ENCODE data around the gene FBXO11.

Gene FBXO11

GRCh38 chr2:47744074-47744473, 162.2 kb downstream of the FBXO11 start:
- Histone ChIP-seq H3K4me3 (ENCODE audit: low read depth, low read length) (no peak overlapping the region), H3K36me3 (ENCODE audit: control insufficient read depth in 2 of 2, insufficient read depth in 1 of 2, low read length in 2 of 2) (no peaks in the 10 kb centered on the region), H3K27ac (ENCODE audit: extremely low read depth, low read depth, low read length) (no peak overlapping the region), H3K9me3 (ENCODE audit: control insufficient read depth, insufficient read depth, low read depth, low read length) (no peaks in the 10 kb centered on the region), H3K4me1 (ENCODE audit: control insufficient read depth, insufficient read depth, low read length) (no peaks in the 10 kb centered on the region)
- ChIA-PET CTCF (no interaction called here), POLR2A (no interaction called here)
- TF ChIP-seq ZNF791 (tag by site-specific recombination; IDR thresholded peaks at IDR 0.05) (no peak), ZNF391 (tag by site-specific recombination; IDR thresholded peaks at IDR 0.05; ENCODE audit: borderline replicate concordance, low read depth) (no peak), ZNF335 (tag by site-specific recombination; conservative IDR thresholded peaks at IDR 0.05) (no peak), ZNF747 (tag by site-specific recombination; IDR thresholded peaks at IDR 0.05) (no peak), ZNF2 (tag by site-specific recombination; IDR thresholded peaks at IDR 0.05) (no peak), ZNF19 (tag by site-specific recombination; IDR thresholded peaks at IDR 0.05; ENCODE audit: low read depth) (no peak), GFI1B (tag by site-specific recombination; IDR thresholded peaks at IDR 0.05) (no peak), ZNF280C (tag by site-specific recombination; IDR thresholded peaks at IDR 0.05) (no peak), YY2 (tag by site-specific recombination; IDR thresholded peaks at IDR 0.05) (no peak), ZIC2 (tag by site-specific recombination; IDR thresholded peaks at IDR 0.05) (no peak)

GRCh38 chr2:47741637-47742036, 164.7 kb downstream of the FBXO11 start:
- ChIA-PET POLR2A (interaction anchor here (0.6 kb wide), 1 partner anchor 765 kb away, joined by 3 read pairs; no protein-coding TSS in a partner anchor), CTCF (interaction anchor here (0.5 to 0.8 kb wide), 3 partner anchors 35 to 304 kb away, joined by 3 read pairs; no protein-coding TSS in a partner anchor)
- H3K36me3 ChIP-seq (ENCODE audit: control insufficient read depth in 2 of 2, insufficient read depth in 1 of 2, low read length in 2 of 2) = no peaks in the 10 kb centered on the region

DNA sequence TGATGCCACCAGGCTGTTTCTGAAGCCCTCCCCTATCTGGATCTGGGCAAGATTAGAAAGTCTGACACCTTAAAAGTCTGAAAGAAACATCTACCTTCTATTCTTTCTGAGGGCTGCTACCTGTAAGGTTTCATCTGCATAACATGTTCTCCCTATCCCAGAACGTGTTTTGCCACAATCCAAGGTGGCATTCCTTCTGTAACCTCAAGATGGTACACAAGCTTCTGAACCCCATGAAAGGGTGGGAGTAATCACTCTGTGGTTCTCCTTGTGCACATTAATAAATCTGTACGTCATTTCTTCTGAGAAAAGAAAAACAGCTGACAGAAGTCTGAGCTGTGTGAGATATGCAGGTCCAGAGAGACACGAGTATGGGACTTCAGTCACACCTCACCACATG, 165.2 kb downstream of the FBXO11 start:
- ChIA-PET CTCF (interaction anchor here (0.5 to 0.8 kb wide), 4 partner anchors 36 to 1007 kb away, joined by 3 read pairs; no protein-coding TSS in a partner anchor), POLR2A (interaction anchor here (0.6 kb wide), 1 partner anchor 765 kb away, joined by 3 read pairs; no protein-coding TSS in a partner anchor)
- Histone ChIP-seq H3K4me3 (ENCODE audit: low read depth, low read length) (no peak overlapping the region), H3K4me1 (ENCODE audit: control insufficient read depth, insufficient read depth, low read length) (no peaks in the 10 kb centered on the region), H3K9me3 (ENCODE audit: control insufficient read depth, insufficient read depth, low read depth, low read length) (no peaks in the 10 kb centered on the region), H3K27ac (ENCODE audit: extremely low read depth, low read depth, low read length) (no peak overlapping the region), H3K36me3 (ENCODE audit: control insufficient read depth in 2 of 2, insufficient read depth in 1 of 2, low read length in 2 of 2) (no peaks in the 10 kb centered on the region)
- TF ChIP-seq ZBTB17 (tag by site-specific recombination; IDR thresholded peaks at IDR 0.05) (no peak), TRIM28 (IDR thresholded peaks at IDR 0.05; ENCODE audit: borderline replicate concordance, low read length) (no peak), ZFP69B (tag by site-specific recombination; IDR thresholded peaks at IDR 0.05) (no peak), KLF8 (tag by site-specific recombination; IDR thresholded peaks at IDR 0.05) (no peak), WT1 (tag by site-specific recombination; IDR thresholded peaks at IDR 0.05) (no peak), HOXD13 (CRISPR knock-in tag; IDR thresholded peaks at IDR 0.05; ENCODE audit: borderline replicate concordance) (no peak), ZNF26 (tag by site-specific recombination; IDR thresholded peaks at IDR 0.05) (no peak), ZNF664 (tag by site-specific recombination; IDR thresholded peaks at IDR 0.05) (no peak), ZNF624 (tag by site-specific recombination; IDR thresholded peaks at IDR 0.05) (no peak), ZNF202 (tag by site-specific recombination; IDR thresholded peaks at IDR 0.05; ENCODE audit: borderline replicate concordance) (no peak), ZNF623 (tag by site-specific recombination; IDR thresholded peaks at IDR 0.05) (no peak), ZNF621 (tag by site-specific recombination; IDR thresholded peaks at IDR 0.05) (no peak)
- TF ChIP-seq, protein P1, sequence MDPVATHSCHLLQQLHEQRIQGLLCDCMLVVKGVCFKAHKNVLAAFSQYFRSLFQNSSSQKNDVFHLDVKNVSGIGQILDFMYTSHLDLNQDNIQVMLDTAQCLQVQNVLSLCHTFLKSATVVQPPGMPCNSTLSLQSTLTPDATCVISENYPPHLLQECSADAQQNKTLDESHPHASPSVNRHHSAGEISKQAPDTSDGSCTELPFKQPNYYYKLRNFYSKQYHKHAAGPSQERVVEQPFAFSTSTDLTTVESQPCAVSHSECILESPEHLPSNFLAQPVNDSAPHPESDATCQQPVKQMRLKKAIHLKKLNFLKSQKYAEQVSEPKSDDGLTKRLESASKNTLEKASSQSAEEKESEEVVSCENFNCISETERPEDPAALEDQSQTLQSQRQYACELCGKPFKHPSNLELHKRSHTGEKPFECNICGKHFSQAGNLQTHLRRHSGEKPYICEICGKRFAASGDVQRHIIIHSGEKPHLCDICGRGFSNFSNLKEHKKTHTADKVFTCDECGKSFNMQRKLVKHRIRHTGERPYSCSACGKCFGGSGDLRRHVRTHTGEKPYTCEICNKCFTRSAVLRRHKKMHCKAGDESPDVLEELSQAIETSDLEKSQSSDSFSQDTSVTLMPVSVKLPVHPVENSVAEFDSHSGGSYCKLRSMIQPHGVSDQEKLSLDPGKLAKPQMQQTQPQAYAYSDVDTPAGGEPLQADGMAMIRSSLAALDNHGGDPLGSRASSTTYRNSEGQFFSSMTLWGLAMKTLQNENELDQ (tag by site-specific recombination; IDR thresholded peaks at IDR 0.05; ENCODE audit: low read depth) = no peak

More at GRCh38 chr2:47741637-47742036, 164.7 kb downstream of the FBXO11 start:
- TF ChIP-seq SCRT2 (tag by site-specific recombination; IDR thresholded peaks at IDR 0.05) = no peak
- Histone ChIP-seq H3K4me1 (ENCODE audit: control insufficient read depth, insufficient read depth, low read length) (no peaks in the 10 kb centered on the region), H3K9me3 (ENCODE audit: control insufficient read depth, insufficient read depth, low read depth, low read length) (no peaks in the 10 kb centered on the region), H3K27ac (ENCODE audit: extremely low read depth, low read depth, low read length) (no peak overlapping the region), H3K4me3 (ENCODE audit: low read depth, low read length) (no peak overlapping the region)
